H1 (cell line): ENCODE measurements around the gene BMP2. TPM values are rescaled to one million over a fixed set of nuclear protein-coding genes. Genes with fewer than 3 reads are reported as not detected.

ENCODE experiments used
- CTCF ChIA-PET: fragments of 300-600 bp; sonication (Branson Sonifier 250); formaldehyde crosslinking; loops from one replicate; lab custom pipeline; 2021; ENCODE audit not compliant: partially characterized antibody; lab: Charles Lee
- POLR2A ChIA-PET: fragments of 300-600 bp; sonication (Branson Sonifier 250); formaldehyde crosslinking; loops from one replicate; lab custom pipeline; 2021; ENCODE audit warnings: inconsistent platforms; ENCODE audit not compliant: partially characterized antibody; lab: Charles Lee
- DNase-seq, 2 experiments: peaks; one replicate each; pipeline versions ENCODE4 v3.0.0 to v3.0.0-alpha.2; 2010 to 2022; ENCODE audit warnings: low spot score in 2 of 2, low read depth in 1 of 2, mixed read lengths in 1 of 2
- FAIRE-seq: peaks from 2 replicates; lab custom pipeline; 2011; peaks lifted over from hg19 to GRCh38; lab: Jason Lieb, UNC
- H2AFZ ChIP-seq: 2 replicates; pipeline ENCODE4 v1.8.1; 2012; ENCODE audit warnings: low read length, inconsistent platforms
- H2AK5ac ChIP-seq: 2 replicates; pipeline ENCODE4 v1.6.1; 2013; ENCODE audit warnings: low read depth, low read length
- H2BK120ac ChIP-seq: replicated peaks from 2 replicates; pipeline ENCODE3; 2013; ENCODE audit warnings: low read depth, low read length, inconsistent platforms
- H2BK12ac ChIP-seq: 2 replicates; pipeline ENCODE4 v1.6.1; 2013; ENCODE audit warnings: low read depth, low read length
- H2BK15ac ChIP-seq: 2 replicates; pipeline ENCODE4 v1.6.1; 2013; ENCODE audit warnings: low read length
- H2BK20ac ChIP-seq: 2 replicates; pipeline ENCODE4 v1.6.1; 2013; ENCODE audit warnings: low read length
- H2BK5ac ChIP-seq: 2 replicates; pipeline ENCODE4 v1.6.1; 2013; ENCODE audit warnings: low read depth, low read length
- H3K14ac ChIP-seq: 2 replicates; pipeline ENCODE4 v1.6.1; 2013; ENCODE audit warnings: inconsistent platforms; ENCODE audit not compliant: insufficient read length
- H3K18ac ChIP-seq: 2 replicates; pipeline ENCODE4 v1.6.1; 2013; ENCODE audit warnings: low read length; ENCODE audit errors: extremely low read depth
- H3K23ac ChIP-seq: 2 replicates; pipeline ENCODE4 v1.6.1; 2013; ENCODE audit warnings: inconsistent platforms; ENCODE audit not compliant: insufficient read length
- H3K23me2 ChIP-seq: 2 replicates; pipeline ENCODE4 v1.6.1; 2013; ENCODE audit warnings: low read depth, low read length
- H3K27ac ChIP-seq: 2 replicates; pipeline ENCODE4 v1.6.1; 2011; ENCODE audit warnings: low read depth, low read length, inconsistent platforms
- H3K27me3 ChIP-seq, 4 experiments: replicated peaks in 1 of 4; 1 replicate in 1 of 4; 2 replicates in 3 of 4; pipeline versions ENCODE4 v1.6.1 to v1.8.1; 2011 to 2013; ENCODE audit warnings: low read length in 3 of 4, mild to moderate bottlenecking in 3 of 4, inconsistent platforms in 2 of 4, mixed read lengths in 2 of 4, moderate library complexity in 1 of 4; ENCODE audit not compliant: control insufficient read depth in 3 of 4, insufficient read depth in 3 of 4; ENCODE audit errors: extremely low read depth in 1 of 4
- H3K36me3 ChIP-seq, 4 experiments: 2 replicates each; pipeline versions ENCODE4 v1.6.1 to v1.8.1; 2011 to 2013; ENCODE audit warnings: mild to moderate bottlenecking in 4 of 4, low read length in 3 of 4, moderate library complexity in 2 of 4, control low read depth in 1 of 4, inconsistent platforms in 1 of 4; ENCODE audit not compliant: insufficient read depth in 4 of 4, control insufficient read depth in 2 of 4
- H3K4ac ChIP-seq: replicated peaks from 2 replicates; pipeline ENCODE3; 2013; ENCODE audit warnings: low read length, low read depth, mixed read lengths, inconsistent platforms; ENCODE audit not compliant: insufficient read length
- H3K4me1 ChIP-seq, 4 experiments: replicated peaks in 1 of 4; 1 replicate in 1 of 4; 2 replicates in 3 of 4; pipeline versions ENCODE4 v1.6.1 to v1.8.1; 2011 to 2013; ENCODE audit warnings: low read length in 3 of 4, inconsistent platforms in 2 of 4, mixed read lengths in 1 of 4; ENCODE audit not compliant: insufficient read depth in 4 of 4, control insufficient read depth in 3 of 4
- H3K4me2 ChIP-seq, 2 experiments: 2 replicates each; pipeline versions ENCODE4 v1.6.1 to v1.8.1; 2011 to 2013; ENCODE audit warnings: low read depth in 2 of 2, low read length in 2 of 2, control low read depth in 1 of 2, inconsistent platforms in 1 of 2, mild to moderate bottlenecking in 1 of 2; ENCODE audit not compliant: insufficient read depth in 1 of 2
- H3K4me3 ChIP-seq, 4 experiments: fragments of 200-600, 300-600 bp in 1 of 4; sonication (generic), shearing (Covaris generic), sonication (Bioruptor Twin) in 1 of 4; 2 replicates each; pipeline versions ENCODE4 v1.5.1 to v1.8.1; 2011 to 2016; ENCODE audit warnings: low read length in 4 of 4, low read depth in 3 of 4, control low read depth in 2 of 4, inconsistent platforms in 2 of 4, mild to moderate bottlenecking in 2 of 4, mixed read lengths in 1 of 4, moderate library complexity in 1 of 4; ENCODE audit not compliant: insufficient read depth in 2 of 4; ENCODE audit errors: extremely low read depth in 1 of 4
- H3K56ac ChIP-seq: replicated peaks from 2 replicates; pipeline ENCODE3; 2013; ENCODE audit warnings: low read depth, mild to moderate bottlenecking, mixed read lengths, low read length, inconsistent platforms; ENCODE audit not compliant: insufficient read length
- H3K79me1 ChIP-seq: 2 replicates; pipeline ENCODE4 v1.6.1; 2013; ENCODE audit warnings: low read depth, low read length, control low read depth
- H3K79me2 ChIP-seq, 2 experiments: 2 replicates each; pipeline versions ENCODE4 v1.6.1 to v1.8.1; 2012 to 2013; ENCODE audit warnings: low read length in 2 of 2, mild to moderate bottlenecking in 2 of 2, inconsistent platforms in 1 of 2; ENCODE audit not compliant: insufficient read depth in 2 of 2, control insufficient read depth in 1 of 2
- H3K9ac ChIP-seq, 4 experiments: replicated peaks in 1 of 4; 1 replicate in 1 of 4; 2 replicates in 3 of 4; pipeline versions ENCODE4 v1.6.1 to v1.8.1; 2011 to 2013; ENCODE audit warnings: low read depth in 3 of 4, low read length in 3 of 4, control low read depth in 2 of 4, mild to moderate bottlenecking in 2 of 4, moderate library complexity in 2 of 4, inconsistent platforms in 1 of 4; ENCODE audit errors: extremely low read depth in 1 of 4
- H3K9me3 ChIP-seq, 2 experiments: 2 replicates each; pipeline versions ENCODE4 v1.6.1 to v1.8.1; 2012 to 2013; ENCODE audit warnings: mild to moderate bottlenecking in 2 of 2, moderate library complexity in 2 of 2, control low read depth in 1 of 2, inconsistent platforms in 1 of 2, low read depth in 1 of 2, low read length in 1 of 2, mixed read lengths in 1 of 2; ENCODE audit not compliant: insufficient read depth in 2 of 2
- H4K20me1 ChIP-seq, 2 experiments: replicated peaks in 1 of 2; 2 replicates each; pipeline versions ENCODE3 to v1.8.1; 2011 to 2013; ENCODE audit warnings: inconsistent platforms in 2 of 2, low read length in 2 of 2, mild to moderate bottlenecking in 1 of 2; ENCODE audit not compliant: insufficient read depth in 2 of 2, control insufficient read depth in 1 of 2
- H4K5ac ChIP-seq: 2 replicates; pipeline ENCODE4 v1.6.1; 2013; ENCODE audit warnings: low read length, low read depth, mixed read lengths, inconsistent platforms; ENCODE audit not compliant: insufficient read length
- H4K8ac ChIP-seq: 2 replicates; pipeline ENCODE4 v1.8.0; 2013; ENCODE audit warnings: mild to moderate bottlenecking, moderate library complexity, low read length, inconsistent platforms; ENCODE audit not compliant: insufficient read depth; ENCODE audit errors: extremely low read depth
- H4K91ac ChIP-seq: replicated peaks from 2 replicates; pipeline ENCODE3; 2013; ENCODE audit warnings: low read length, mixed read lengths, inconsistent platforms; ENCODE audit not compliant: insufficient read length
- ASH2L ChIP-seq: fragments of 200-600, 300-600 bp; sonication (generic); IDR thresholded peaks from one replicate; pipeline ENCODE4 v1.7.1; 2017; ENCODE audit warnings: low read length
- TAF1 ChIP-seq: IDR thresholded peaks from 2 replicates; pipeline ENCODE4 v1.6.1; 2011; ENCODE audit warnings: mild to moderate bottlenecking, low read depth, low read length
- TBP ChIP-seq: IDR thresholded peaks from 2 replicates; pipeline ENCODE4 v1.6.1; 2011; ENCODE audit warnings: low read depth, low read length, improper control_type of control experiment
- WGBS, 2 experiments: shearing (Covaris generic) in 1 of 2; methylation state at CpG; one replicate each; pipeline versions ENCODE4 v1.1.6 to v1.1.7; 2013 to 2015; ENCODE audit warnings: low lambda C conversion rate in 2 of 2, mixed read lengths in 2 of 2, inconsistent platforms in 1 of 2, low coverage in 1 of 2, missing lambda C conversion rate in 1 of 2; ENCODE audit not compliant: insufficient replicate concordance in 2 of 2, insufficient coverage in 1 of 2, insufficient read length in 1 of 2; ENCODE audit errors: extremely low coverage in 1 of 2, missing lambda C conversion rate in 1 of 2; 5-methylcytosine and 5-hydroxymethylcytosine counted together
- polyA plus RNA-seq, 7 experiments: library from polyadenylated mRNA; depleted of rRNA in 3 of 7; stranded (reverse) in 5 of 7; unstranded in 2 of 7; fragments of >200 nt in 5 of 7; fragments of 200-250 nt in 2 of 7; gene quantifications; 1 replicate in 5 of 7; 2 replicates in 1 of 7; 4 replicates in 1 of 7; pipeline versions ENCODE4 v1.2.1 to v1.2.3, GENCODE V29; 2011 to 2013; ENCODE audit warnings: missing spikeins in 2 of 7, mixed read lengths in 2 of 7
- total RNA-seq: library from RNA; stranded (reverse); fragmentation: NEBNext Ultra II Directional; extraction: Animal tissue kit (Norgen Biotek cat#: 25700); gene quantifications from 2 replicates; pipeline ENCODE4 v1.2.1, GENCODE V29; 2021

Gene BMP2
- total and polyA plus RNA-seq, 2 of the 8 experiments (the other 6 are each of a cell fraction or from before 2014, with no cell fraction given) = 1.8 to 3.6 TPM

- no peak overlapping the region for H3K14ac ChIP-seq
- no peak overlapping the region for H2BK5ac ChIP-seq
- H2AK5ac ChIP-seq = no peak overlapping the region
- H4K8ac ChIP-seq = no peak overlapping the region
- no peak overlapping the region for H3K18ac ChIP-seq
- peaks cover 3 to 4% of the 10 kb centered on the region in 2 experiments; a peak in 1 of 4 replicates for H3K9me3 ChIP-seq
- FAIRE-seq (no peak), DNase-seq (no peak)
- H4K91ac ChIP-seq = no peak overlapping the region
- TF ChIP-seq TAF1 (no peak), ASH2L (no peak), TBP (peak; percentile 98)
- H3K79me2 ChIP-seq = no peaks in the 10 kb centered on the region
- H2BK20ac ChIP-seq = no peak overlapping the region
- H2AFZ ChIP-seq = no peak overlapping the region
- no peaks in the 10 kb centered on the region for H3K23me2 ChIP-seq
- H2BK120ac ChIP-seq = no peak overlapping the region
- H3K4me1 ChIP-seq = no peaks in the 10 kb centered on the region
- H3K27me3 ChIP-seq = no peaks in the 10 kb centered on the region
- H3K23ac ChIP-seq = no peak overlapping the region
- no peak overlapping the region for H3K4me2 ChIP-seq
- no peak overlapping the region for H3K27ac ChIP-seq
- H3K56ac ChIP-seq = no peak overlapping the region
- 94% methylated on average over 6 of the region's 6 CpGs; no CpG with 5 or more reads in 1 of the 2 experiments for WGBS, 2 experiments
- H2BK12ac ChIP-seq = no peak overlapping the region
- CTCF ChIA-PET = interaction anchor here (1.6 kb wide), 1 partner anchor 110 kb away, joined by 3 read pairs; no protein-coding TSS in a partner anchor
- H3K4ac ChIP-seq = no peak overlapping the region
- no peak overlapping the region for H3K4me3 ChIP-seq
- no peak overlapping the region for H3K9ac ChIP-seq
- no peak overlapping the region for H2BK15ac ChIP-seq
- POLR2A ChIA-PET = no interaction called here
- no peaks in the 10 kb centered on the region for H4K20me1 ChIP-seq
- no peak overlapping the region for H4K5ac ChIP-seq
- H3K36me3 ChIP-seq = no peaks in the 10 kb centered on the region
- H3K79me1 ChIP-seq = no peaks in the 10 kb centered on the region
Measured at GRCh38 chr20:6746901-6747609, 20.4 kb upstream of the BMP2 start.
